HG02970 (cell line): ENCODE results near the gene SAT1.
A peak's percentile ranks its signal among the peaks of the same experiment; 100 is the strongest.

Experiments used
- ATAC-seq: cut with Tn5 transposase; IDR thresholded peaks from one replicate; pipeline ENCODE4 v1.9.1; 2021; ENCODE audit warnings: mild to moderate bottlenecking, moderate library complexity, moderate number of reproducible peaks; ENCODE audit not compliant: unreplicated experiment, low FRiP score

The SAT1 gene

GRCh38 chrX:23773601-23774175 is 9.3 kb upstream of the SAT1 start:
- peak; percentile 71 for ATAC-seq

DNA sequence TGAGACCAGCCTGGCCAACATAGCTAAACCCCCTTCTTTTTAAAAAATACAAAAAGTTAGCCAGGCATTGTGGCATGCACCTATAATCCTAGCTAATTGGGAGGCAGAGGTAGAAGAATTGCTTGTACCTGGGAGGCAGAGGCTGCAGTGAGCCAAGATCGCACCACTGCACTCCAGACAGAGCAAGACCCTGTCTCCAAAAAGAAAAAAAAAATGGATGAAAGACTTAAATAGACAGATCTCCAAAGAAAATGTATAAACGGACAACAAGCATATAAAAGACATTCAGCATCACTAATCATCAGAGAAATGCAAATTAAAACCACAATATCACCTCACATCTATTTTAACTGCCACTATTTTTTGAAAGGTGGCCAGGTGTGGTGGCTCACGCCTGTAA is 6.6 kb upstream of the SAT1 start:
- ATAC-seq: no peak

- ATAC-seq: no peak
Measured at GRCh38 chrX:23779025-23779424, 3.9 kb upstream of the SAT1 start.

GRCh38 chrX:23782455-23782854 is 518 bp upstream of the SAT1 start:
- no peak for ATAC-seq

DNA sequence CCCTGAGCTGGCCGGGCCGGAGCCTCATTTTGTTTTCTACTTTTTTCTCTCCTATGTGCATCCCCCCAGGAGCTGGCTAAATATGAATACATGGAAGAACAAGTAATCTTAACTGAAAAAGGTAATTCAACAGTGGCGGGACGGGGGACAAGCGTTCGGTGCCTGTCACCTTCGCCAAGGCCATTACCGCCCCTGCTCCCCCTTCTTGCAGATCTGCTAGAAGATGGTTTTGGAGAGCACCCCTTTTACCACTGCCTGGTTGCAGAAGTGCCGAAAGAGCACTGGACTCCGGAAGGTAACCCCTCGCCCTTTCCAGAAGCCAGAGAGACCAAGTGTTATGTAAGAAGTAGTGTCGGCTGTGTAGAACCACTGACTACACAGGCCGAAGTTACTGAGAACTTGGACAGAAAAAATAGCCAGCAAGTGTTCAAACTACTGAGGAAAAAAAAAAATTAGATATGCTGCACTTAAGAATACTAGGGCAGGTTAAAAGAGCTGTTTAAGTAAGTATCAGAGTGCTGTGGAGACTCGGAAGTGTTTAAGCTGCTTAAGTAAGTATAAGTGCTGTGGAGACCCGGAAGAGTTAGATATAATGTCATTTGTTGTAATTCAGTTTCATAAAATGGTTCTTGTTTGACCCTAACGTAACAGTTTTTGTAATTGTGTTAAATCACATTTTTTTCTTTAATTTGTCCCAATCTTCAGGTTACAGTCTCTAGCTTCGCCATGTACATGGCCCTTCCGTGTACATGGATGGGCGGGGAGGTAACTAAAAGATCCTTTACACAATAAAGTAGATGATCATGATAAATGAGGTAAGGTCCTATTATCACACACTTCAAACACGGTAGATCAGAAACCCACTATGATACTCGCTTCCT is 856 bp downstream of the SAT1 start:
- ATAC-seq: no peak

DNA sequence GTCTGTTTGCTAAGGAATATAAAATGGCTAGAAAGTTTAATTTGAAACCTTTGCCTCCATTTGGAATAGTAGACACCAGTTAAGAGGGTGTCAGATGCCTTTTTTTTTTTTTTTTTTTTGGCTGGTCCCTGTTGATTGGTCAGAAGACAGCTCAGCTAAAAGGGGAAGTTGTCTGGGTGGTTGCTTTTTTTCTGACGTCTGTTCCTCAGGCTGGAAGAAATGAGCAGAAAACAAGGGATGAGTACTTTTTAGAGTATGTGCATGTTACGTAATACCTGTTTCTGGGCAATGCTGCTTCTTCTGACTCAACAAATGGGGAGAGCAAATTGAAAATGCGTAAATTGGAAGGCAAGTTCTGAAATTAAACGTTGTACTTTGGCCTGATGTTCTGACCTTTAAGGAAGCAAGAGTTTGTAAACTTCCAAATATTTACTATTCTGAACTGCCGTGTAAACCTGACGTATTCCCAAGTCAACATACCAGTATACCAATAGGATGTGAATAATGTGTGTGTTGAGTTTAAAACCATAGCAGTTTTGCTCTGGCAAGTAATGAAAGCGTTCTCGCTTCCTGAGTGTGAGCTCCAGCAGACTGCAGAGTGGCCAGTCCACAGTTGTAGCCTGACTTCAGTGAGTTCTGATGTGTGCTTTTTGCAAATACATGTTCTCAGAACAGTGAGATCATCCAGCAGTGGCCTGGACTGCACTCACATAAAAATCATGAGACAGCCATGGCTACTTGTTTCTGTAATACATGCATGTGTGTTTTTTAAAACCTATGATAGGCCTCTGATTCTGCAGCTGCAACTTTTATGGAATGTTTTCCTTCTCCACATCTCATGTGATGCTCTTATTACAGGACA is 1.7 kb downstream of the SAT1 start:
- ATAC-seq: no peak

DNA sequence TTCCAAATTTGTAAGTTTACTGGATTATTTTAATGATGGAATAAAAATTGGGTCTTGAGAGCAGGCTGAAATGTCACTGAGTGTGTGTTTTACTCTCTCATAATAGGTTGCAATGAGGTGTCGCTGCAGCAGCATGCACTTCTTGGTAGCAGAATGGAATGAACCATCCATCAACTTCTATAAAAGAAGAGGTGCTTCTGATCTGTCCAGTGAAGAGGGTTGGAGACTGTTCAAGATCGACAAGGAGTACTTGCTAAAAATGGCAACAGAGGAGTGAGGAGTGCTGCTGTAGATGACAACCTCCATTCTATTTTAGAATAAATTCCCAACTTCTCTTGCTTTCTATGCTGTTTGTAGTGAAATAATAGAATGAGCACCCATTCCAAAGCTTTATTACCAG is 2.6 kb downstream of the SAT1 start:
- no peak for ATAC-seq

DNA sequence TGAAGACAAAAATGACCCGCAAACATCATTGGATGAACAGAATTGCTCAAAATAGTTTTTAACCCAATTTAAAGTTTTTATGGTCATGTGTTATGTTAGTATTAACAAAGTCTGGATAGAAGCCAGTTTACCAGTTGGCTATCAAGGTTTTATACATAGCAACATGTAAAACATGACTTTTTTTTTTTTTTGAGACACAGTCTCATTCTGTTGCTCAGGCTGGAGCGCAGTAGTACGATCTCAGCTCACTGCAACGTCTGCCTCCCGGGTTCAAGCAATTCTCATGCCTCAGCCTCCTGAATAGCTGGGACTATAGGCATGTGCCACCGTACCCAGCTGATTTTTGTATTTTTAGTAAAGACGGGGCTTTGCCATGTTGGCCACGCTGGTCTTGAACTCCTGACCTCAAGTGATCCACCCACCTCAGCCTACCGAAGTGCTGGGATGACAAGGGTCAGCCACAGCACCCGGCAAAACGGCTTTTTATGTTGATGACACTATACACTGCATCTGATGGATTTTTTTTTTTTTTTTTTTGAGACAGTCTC is 3.4 kb downstream of the SAT1 start:
- ATAC-seq: no peak

GRCh38 chrX:23787745-23788118 is 4.8 kb downstream of the SAT1 start:
- ATAC-seq: no peak

- no peak for ATAC-seq
Measured at GRCh38 chrX:23788521-23788920, 5.5 kb downstream of the SAT1 start.

DNA sequence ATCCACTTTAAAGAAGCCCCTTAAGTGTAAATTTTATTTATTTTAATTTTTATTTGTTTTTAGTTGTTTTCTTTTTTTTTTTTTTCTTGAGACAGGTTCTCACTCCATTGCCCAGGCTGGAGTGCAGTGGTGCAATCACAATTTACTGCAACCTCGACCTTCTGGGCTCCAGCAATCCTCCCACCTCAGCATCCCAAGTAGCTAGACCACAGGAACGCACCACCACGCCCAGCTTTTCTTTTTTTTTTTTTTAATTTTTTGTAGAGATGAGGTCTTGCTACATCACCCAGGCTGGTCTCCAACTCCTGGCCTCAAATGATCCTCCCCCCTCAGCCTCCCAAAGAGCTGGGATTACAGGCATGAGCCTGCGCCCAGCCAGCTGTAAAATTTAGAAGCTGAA is 6.0 kb downstream of the SAT1 start:
- no peak for ATAC-seq

DNA sequence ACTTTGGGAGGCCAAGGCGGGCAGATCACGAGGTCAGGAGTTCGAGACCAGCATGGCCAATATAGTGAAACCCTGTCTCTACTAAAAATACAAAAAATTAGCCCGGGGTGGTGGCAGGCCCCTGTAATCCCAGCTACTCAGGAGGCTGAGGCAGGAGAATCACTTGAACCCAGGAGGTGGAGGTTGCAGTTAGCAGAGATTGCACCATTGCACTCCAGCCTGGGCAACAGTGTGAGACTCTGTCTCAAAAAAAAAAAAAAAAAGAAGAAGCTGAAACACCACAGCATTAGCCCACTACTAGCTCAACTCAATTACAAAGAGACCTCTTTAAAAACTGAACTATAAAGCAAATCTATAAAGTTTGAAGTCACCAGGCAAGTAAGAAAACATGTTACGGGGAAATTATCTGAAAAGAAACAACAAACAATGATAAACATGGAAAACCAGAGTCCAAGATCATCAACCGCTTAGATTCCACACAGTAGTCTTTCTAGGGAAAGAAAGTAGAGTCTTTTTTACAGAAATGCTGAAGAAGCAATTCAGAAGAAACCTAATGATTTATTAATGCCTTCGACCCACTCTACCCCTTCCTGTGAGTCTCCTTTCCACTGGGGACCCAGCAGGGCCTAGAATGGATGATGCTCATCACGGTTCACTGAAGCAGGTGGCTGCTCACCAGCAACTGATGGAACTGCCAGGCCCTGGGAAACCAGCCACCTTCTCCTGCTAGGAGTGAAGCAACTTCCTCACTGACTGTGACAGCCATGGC is 6.6 kb downstream of the SAT1 start:
- ATAC-seq: no peak

GRCh38 chrX:23790155-23790497 is 7.2 kb downstream of the SAT1 start:
- no peak for ATAC-seq

DNA sequence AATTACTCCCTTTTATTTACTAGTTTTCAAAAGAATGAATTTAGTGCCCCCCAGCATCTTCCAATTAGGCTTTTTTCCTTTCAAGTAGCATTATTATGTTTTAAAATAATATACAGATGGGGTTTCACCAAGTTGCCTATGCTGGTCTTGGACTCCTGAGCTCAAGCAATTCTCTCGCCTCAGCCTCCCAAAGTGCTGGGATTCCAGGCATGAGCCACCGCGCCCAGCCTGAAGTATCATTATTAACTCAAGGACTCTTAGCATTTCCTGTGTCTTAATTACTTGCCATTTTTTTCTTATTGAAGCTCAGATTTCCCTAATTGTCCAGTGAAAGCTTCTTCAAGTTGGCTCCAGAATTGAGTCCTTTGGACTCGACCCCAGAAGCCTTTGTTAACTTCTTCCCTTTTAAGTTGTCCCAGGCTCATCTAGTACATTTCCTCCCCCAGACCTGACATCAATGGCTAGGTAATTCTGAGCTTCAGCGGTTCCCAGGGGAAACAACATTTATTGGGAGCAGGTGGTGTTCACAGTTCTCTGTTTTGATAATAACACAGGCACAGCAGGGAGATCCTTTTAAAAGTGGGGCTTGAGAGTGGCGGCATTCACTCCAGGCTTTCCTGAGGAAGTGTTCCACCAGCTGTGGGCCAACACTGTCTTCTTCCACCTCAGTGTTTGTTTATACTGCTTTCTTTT is 10.0 kb downstream of the SAT1 start:
- ATAC-seq: no peak

- ATAC-seq: no peak
Measured at GRCh38 chrX:23795221-23795620, 12.2 kb downstream of the SAT1 start.

DNA sequence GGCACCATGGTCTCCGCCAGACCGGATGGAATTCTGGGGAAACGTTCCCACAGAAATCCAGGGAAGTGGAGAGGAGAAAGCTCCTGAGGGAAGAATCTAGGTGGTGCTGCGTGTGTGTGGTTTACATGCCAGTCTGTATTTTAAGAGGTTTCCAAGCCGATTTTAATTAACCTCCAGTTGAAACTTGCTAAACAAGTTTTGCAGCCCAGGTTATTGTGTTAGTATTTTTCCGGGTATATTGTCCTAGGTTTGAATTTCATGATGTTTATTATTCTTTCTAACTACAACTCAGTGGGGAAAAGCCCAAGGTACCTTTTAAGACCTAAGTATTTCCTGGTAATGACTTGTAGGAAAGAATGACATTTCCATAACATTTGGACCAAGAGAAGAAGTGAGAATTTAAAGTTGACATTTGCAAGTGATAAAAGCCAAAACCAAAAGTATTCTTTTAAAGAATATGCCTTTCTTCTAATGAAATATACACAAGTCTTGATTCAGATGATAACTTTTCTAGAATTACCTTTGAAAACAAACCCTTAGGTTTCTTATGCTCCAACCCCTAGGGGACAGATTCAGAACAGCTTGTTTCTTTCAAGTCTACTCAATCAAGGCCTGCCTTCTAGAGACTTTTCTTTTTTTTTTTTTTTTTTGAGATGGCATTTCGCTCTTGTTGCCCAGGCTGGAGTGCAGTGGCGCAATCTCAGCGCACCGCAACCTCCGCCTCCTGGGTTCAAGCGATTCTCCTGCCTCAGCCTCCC is 14.6 kb downstream of the SAT1 start:
- no peak for ATAC-seq

DNA sequence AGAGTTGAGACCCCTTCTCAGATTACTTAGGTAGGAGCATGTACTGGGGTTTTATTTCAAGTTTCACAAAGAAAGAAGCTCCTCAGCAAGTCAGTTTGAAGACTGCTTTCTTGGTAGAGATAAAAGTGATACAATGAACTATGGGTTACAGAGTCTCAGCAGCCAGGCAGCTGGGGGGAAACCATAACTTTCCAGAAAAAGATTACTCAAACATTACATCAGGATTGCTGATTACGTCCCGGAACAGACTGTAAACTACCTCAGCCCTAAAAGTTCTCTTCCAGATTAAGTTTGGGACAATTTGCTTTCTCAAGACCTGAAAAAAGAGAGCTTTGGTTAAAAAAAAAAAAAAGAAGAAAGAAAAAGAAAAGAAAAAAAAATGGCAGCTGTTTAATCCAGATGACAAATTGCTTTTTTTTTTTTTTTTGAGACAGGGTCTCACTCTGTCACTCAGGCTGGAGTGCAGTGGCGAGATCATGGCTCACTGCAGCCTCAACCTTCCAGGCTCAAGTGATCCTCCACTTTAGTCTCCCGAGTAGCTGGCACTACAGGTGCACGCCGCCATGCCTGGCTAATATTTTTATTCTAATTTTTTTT is 16.6 kb downstream of the SAT1 start:
- no peak for ATAC-seq

- ATAC-seq: no peak
Measured at GRCh38 chrX:23802431-23802830, 19.5 kb downstream of the SAT1 start.

DNA sequence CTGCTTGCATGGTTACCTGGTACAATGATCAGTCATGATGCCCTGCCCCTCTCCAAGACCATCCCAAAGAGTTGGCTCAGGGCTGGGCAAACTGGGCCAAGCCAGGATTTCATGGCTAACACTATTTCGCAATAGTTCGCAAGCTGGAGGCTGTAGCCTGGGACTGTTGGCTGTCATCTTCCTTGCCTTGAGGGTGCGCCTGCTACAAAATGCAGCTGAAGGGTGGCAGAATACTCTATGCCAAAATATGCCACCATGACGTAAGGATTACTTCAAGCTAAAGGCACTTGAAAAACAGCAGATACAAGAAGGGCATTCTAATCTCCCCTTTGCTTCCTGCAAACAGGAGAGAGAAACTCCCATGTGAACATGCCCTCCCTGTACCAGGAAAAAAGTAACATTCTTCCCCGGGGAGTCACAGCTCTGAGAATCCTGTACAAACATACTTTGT is 21.0 kb downstream of the SAT1 start:
- ATAC-seq: no peak
